GM12891 (cell line): ENCODE results near the gene TCF12.

Experiments used
- POLR2A ChIP-seq: IDR thresholded peaks from 2 replicates; pipeline ENCODE4 v1.6.1; 2011; ENCODE audit warnings: low read depth, low read length, control low read depth
- POLR2AphosphoS5 ChIP-seq: IDR thresholded peaks from 2 replicates; pipeline ENCODE4 v1.6.1; 2011; ENCODE audit warnings: low read depth, low read length, control low read depth
- TAF1 ChIP-seq: IDR thresholded peaks from 2 replicates; pipeline ENCODE4 v1.6.1; 2011; ENCODE audit warnings: low read depth, low read length, control low read depth

DNA sequence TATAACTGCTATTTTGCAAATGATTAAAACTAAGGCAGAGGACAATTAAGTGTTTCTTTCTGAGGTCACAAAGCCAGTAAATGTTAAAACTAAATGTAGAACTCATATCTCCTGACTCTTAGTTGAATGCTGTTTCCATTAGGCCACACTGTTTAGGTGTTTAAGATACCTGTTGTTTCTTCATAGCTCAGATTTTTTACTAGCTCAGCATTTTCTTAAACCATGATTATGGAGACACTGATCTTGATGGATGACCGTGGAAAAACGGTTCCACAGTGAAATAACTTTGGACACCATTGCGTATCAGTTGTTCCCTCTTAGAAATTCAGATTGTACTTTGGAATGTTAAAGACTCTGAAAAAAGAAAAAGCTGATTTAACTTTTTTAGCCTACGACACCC lies 177.5 kb downstream of the TCF12 start:
- TF ChIP-seq POLR2A: no peak
- TF ChIP-seq TAF1: no peak
- no peak for TF ChIP-seq POLR2AphosphoS5
